ENCODE results near the gene ARHGAP11A.

The ARHGAP11A gene

GRCh38 chr15:32679298-32679690 is 64.0 kb downstream of the ARHGAP11A start:
- no peaks in the 10 kb centered on the region for H3K79me2 ChIP-seq (ENCODE audit: insufficient read depth, low read length)
- H3K27me3 ChIP-seq (ENCODE audit: insufficient read depth, low read length): no peaks in the 10 kb centered on the region
- H3K9ac ChIP-seq (ENCODE audit: low read length): no peak overlapping the region
- H3K4me3 ChIP-seq (ENCODE audit: low read depth, low read length, poor library complexity, severe bottlenecking): no peak overlapping the region
- H2AFZ ChIP-seq (ENCODE audit: low read length): no peak overlapping the region
- H3K27ac ChIP-seq (ENCODE audit: low read depth, low read length, poor library complexity, severe bottlenecking): no peak overlapping the region
- H3K9me3 ChIP-seq (ENCODE audit: low read length): no peaks in the 10 kb centered on the region
- no peaks in the 10 kb centered on the region for H4K20me1 ChIP-seq (ENCODE audit: insufficient read depth, low read length)
- TF ChIP-seq EZH2 (IDR thresholded peaks at IDR 0.05; ENCODE audit: borderline replicate concordance, low read length) (no peak), CTCF (IDR thresholded peaks at IDR 0.05; ENCODE audit: low read length) (no peak)
- H3K4me1 ChIP-seq (ENCODE audit: insufficient read depth, low read length, severe bottlenecking): no peaks in the 10 kb centered on the region
- no peaks in the 10 kb centered on the region for H3K9me2 ChIP-seq (ENCODE audit: low read depth, low read length)
- no peaks in the 10 kb centered on the region for H3K36me3 ChIP-seq (ENCODE audit: insufficient read depth, low read length)
- H3F3A ChIP-seq (ENCODE audit: insufficient read depth, low read length): no peaks in the 10 kb centered on the region
- no peak overlapping the region for H3K4me2 ChIP-seq (ENCODE audit: low read length)

- Histone ChIP-seq H3K27me3 (ENCODE audit: insufficient read depth, low read length) (no peaks in the 10 kb centered on the region), H2AFZ (ENCODE audit: low read length) (no peak overlapping the region), H3F3A (ENCODE audit: insufficient read depth, low read length) (no peaks in the 10 kb centered on the region), H3K27ac (ENCODE audit: low read depth, low read length, poor library complexity, severe bottlenecking) (no peak overlapping the region), H3K36me3 (ENCODE audit: insufficient read depth, low read length) (no peaks in the 10 kb centered on the region), H3K9ac (ENCODE audit: low read length) (no peak overlapping the region), H4K20me1 (ENCODE audit: insufficient read depth, low read length) (no peaks in the 10 kb centered on the region), H3K4me1 (ENCODE audit: insufficient read depth, low read length, severe bottlenecking) (no peaks in the 10 kb centered on the region), H3K9me2 (ENCODE audit: low read depth, low read length) (no peaks in the 10 kb centered on the region), H3K79me2 (ENCODE audit: insufficient read depth, low read length) (no peaks in the 10 kb centered on the region), H3K9me3 (ENCODE audit: low read length) (no peaks in the 10 kb centered on the region), H3K4me3 (ENCODE audit: low read depth, low read length, poor library complexity, severe bottlenecking) (no peak overlapping the region), H3K4me2 (ENCODE audit: low read length) (no peak overlapping the region)
- TF ChIP-seq EZH2 (IDR thresholded peaks at IDR 0.05; ENCODE audit: borderline replicate concordance, low read length): no peak
- no peak for TF ChIP-seq CTCF (IDR thresholded peaks at IDR 0.05; ENCODE audit: low read length)
These were observed 67.3 kb downstream of the ARHGAP11A start for GRCh38 chr15:32682569-32682968.

- H3K4me1 ChIP-seq (ENCODE audit: insufficient read depth, low read length, severe bottlenecking): no peaks in the 10 kb centered on the region
- H2AFZ ChIP-seq (ENCODE audit: low read length): no peak overlapping the region
- no peak overlapping the region for H3K9ac ChIP-seq (ENCODE audit: low read length)
- no peak overlapping the region for H3K4me2 ChIP-seq (ENCODE audit: low read length)
- H3K9me3 ChIP-seq (ENCODE audit: low read length): no peaks in the 10 kb centered on the region
- H3K79me2 ChIP-seq (ENCODE audit: insufficient read depth, low read length): no peaks in the 10 kb centered on the region
- H3K27ac ChIP-seq (ENCODE audit: low read depth, low read length, poor library complexity, severe bottlenecking): no peak overlapping the region
- no peaks in the 10 kb centered on the region for H3K9me2 ChIP-seq (ENCODE audit: low read depth, low read length)
- no peaks in the 10 kb centered on the region for H3F3A ChIP-seq (ENCODE audit: insufficient read depth, low read length)
- TF ChIP-seq CTCF (IDR thresholded peaks at IDR 0.05; ENCODE audit: low read length) (no peak), EZH2 (IDR thresholded peaks at IDR 0.05; ENCODE audit: borderline replicate concordance, low read length) (no peak)
- H3K4me3 ChIP-seq (ENCODE audit: low read depth, low read length, poor library complexity, severe bottlenecking): no peak overlapping the region
- no peaks in the 10 kb centered on the region for H3K36me3 ChIP-seq (ENCODE audit: insufficient read depth, low read length)
- H4K20me1 ChIP-seq (ENCODE audit: insufficient read depth, low read length): no peaks in the 10 kb centered on the region
- H3K27me3 ChIP-seq (ENCODE audit: insufficient read depth, low read length): no peaks in the 10 kb centered on the region
These were observed 67.8 kb downstream of the ARHGAP11A start for GRCh38 chr15:32682977-32683630.
